Upper lobe of right lung (tissue), 1 donor: ENCODE measurements around the gene ITIH2. TPM values are rescaled to one million over a fixed set of nuclear protein-coding genes. Genes with fewer than 3 reads are reported as not detected.
"Not testable (repeated sequence)": the region's sequence is repeated elsewhere in the genome, so short reads cannot be mapped to it uniquely, and the experiment has no call there.

Experiments used
- ATAC-seq: fragments of 200-7000 bp; cut with Tn5 transposase; one replicate; pipeline ENCODE4 v1.9.1; 2020; ENCODE audit warnings: mild to moderate bottlenecking, moderate library complexity
- DNase-seq: peaks from one replicate; pipeline ENCODE4 v3.0.0-alpha.2; 2020
- H3K27ac ChIP-seq: fragments of 200-600 bp; one replicate; pipeline ENCODE4 v1.8.0; 2022
- H3K27me3 ChIP-seq: fragments of 200-600 bp; one replicate; pipeline ENCODE4 v1.8.0; 2022; ENCODE audit warnings: mild to moderate bottlenecking
- H3K36me3 ChIP-seq: fragments of 200-600 bp; one replicate; pipeline ENCODE4 v1.8.0; 2022
- H3K4me1 ChIP-seq: fragments of 200-600 bp; one replicate; pipeline ENCODE4 v1.8.0; 2022
- H3K4me3 ChIP-seq: fragments of 200-600 bp; one replicate; pipeline ENCODE4 v1.8.0; 2022; ENCODE audit warnings: mild to moderate bottlenecking
- H3K9me3 ChIP-seq: fragments of 200-600 bp; one replicate; pipeline ENCODE4 v1.8.0; 2022
- intact Hi-C: fragments of 100-400 bp; cut with DNase I; formaldehyde crosslinking; loops from one replicate; pipeline ENCODE4 v1.11.0; 2022
- total RNA-seq: library from RNA; stranded (reverse); fragmentation: NEBNext Ultra II Directional; extraction: Animal tissue kit (Norgen Biotek cat#: 25700); gene quantifications from one replicate; pipeline ENCODE4 v1.2.1, GENCODE V29; 2021
- TF ChIP-seq, protein P1 (sequence below): fragments of 200-600 bp; IDR thresholded peaks from one replicate; pipeline ENCODE4 v1.8.0; 2022; ENCODE audit warnings: antibody characterized with exemption
- donor health status: DM: no; HTN: yes; CAD: no; lungs with severe emphysema.

The ITIH2 gene
- total RNA-seq, 1 donor from 2014 or later = 1.3 TPM

DNA sequence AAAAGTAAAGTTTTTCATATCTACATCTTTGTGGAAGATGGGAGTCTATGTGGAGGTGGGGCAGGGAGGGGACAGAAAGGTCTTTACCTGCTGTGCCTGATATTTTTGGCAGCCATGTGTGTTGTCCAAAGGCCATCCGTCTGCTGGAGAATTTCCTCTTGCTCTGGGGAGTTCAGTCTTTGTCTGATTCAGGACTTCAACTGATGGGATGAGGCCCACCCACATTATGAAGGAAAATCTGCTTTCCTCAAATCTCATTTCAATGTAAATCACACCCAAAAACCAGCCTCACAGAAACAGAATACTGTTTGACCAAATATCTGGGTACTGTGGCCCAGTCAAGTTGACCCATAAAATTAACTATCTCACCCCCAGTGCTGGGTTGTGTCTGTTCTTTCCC, 23.9 kb upstream of the ITIH2 start:
- no peaks in the 10 kb centered on the region for H3K36me3 ChIP-seq
- TF ChIP-seq, protein P1, sequence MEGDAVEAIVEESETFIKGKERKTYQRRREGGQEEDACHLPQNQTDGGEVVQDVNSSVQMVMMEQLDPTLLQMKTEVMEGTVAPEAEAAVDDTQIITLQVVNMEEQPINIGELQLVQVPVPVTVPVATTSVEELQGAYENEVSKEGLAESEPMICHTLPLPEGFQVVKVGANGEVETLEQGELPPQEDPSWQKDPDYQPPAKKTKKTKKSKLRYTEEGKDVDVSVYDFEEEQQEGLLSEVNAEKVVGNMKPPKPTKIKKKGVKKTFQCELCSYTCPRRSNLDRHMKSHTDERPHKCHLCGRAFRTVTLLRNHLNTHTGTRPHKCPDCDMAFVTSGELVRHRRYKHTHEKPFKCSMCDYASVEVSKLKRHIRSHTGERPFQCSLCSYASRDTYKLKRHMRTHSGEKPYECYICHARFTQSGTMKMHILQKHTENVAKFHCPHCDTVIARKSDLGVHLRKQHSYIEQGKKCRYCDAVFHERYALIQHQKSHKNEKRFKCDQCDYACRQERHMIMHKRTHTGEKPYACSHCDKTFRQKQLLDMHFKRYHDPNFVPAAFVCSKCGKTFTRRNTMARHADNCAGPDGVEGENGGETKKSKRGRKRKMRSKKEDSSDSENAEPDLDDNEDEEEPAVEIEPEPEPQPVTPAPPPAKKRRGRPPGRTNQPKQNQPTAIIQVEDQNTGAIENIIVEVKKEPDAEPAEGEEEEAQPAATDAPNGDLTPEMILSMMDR = no peak
- intact Hi-C loops = no loop called here
- H3K9me3 ChIP-seq = no peaks in the 10 kb centered on the region
- H3K4me1 ChIP-seq = no peaks in the 10 kb centered on the region
- no peak for ATAC-seq
- H3K27ac ChIP-seq = no peak overlapping the region
- H3K27me3 ChIP-seq = no peaks in the 10 kb centered on the region
- H3K4me3 ChIP-seq = no peak overlapping the region
- DNase-seq = no peak

DNA sequence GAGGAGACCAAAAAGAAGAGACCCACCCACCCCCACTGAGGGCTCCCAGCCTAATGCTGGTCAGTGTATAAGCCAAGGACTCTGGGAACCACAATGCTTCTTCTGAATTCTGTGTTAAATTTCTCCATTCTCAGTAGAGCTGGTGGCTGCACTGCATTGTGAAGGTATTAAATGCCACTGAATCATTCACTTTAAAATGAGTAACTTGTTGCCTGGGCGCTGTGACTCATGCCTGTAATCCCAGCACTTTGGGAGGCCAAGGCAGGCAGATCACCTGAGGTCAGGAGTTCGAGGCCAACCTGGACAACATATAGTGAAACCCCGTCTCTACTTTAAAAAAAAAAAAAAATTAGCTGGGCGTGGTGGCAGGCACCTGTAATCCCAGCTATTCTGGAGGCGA, 23.0 kb upstream of the ITIH2 start:
- H3K4me1 ChIP-seq, H3K4me3 ChIP-seq, DNase-seq, H3K36me3 ChIP-seq, H3K9me3 ChIP-seq, H3K27ac ChIP-seq, H3K27me3 ChIP-seq, intact Hi-C loops, ATAC-seq: not testable (repeated sequence)

DNA sequence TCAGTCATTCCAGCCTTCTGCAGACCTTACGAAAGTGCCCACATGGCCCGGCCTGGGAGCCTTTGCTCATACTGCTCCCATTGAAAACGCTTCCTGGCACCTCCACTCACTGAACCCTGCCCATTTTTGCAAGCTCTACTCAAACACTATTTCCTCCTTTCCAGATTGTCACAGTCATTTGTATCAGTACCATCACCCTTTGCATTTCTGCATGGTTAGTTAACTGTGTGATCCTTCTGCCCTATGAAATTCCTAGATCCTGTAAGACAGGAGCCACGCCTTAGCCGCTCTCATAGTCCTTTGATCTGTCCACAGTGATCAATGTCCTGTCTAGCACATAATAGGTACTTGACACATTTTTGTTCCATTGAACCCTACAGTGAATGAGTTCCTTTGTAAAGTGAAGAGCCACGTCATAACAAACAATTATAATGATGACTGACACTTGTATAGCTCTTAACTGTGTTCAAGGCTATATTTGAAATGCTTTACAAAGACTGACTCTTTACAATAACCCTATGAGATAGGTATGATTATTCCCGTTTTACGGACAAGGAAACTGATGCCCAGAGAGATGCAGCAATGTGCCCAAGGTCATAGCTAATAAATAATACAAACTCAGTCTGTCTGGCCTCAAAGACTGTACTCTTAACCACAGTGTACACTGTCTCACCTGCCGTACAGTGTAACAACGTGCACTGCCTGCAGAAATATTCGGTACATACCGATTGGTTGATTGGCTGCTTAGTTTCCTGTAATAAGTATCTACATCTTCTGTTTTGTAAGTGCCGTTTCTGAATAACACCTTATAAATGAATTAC, 16.6 kb upstream of the ITIH2 start:
- H3K27ac ChIP-seq = no peak overlapping the region
- H3K4me3 ChIP-seq = no peak overlapping the region
- intact Hi-C loops = loop anchor here (5.0 kb wide), 1 partner anchor 159 kb away; no protein-coding TSS in a partner anchor
- H3K36me3 ChIP-seq = no peaks in the 10 kb centered on the region
- ATAC-seq = peak; percentile 71
- peaks cover 3% of the 10 kb centered on the region for H3K27me3 ChIP-seq
- no peaks in the 10 kb centered on the region for H3K4me1 ChIP-seq
- H3K9me3 ChIP-seq = no peaks in the 10 kb centered on the region
- no peak for DNase-seq
- TF ChIP-seq, protein P1 = no peak

DNA sequence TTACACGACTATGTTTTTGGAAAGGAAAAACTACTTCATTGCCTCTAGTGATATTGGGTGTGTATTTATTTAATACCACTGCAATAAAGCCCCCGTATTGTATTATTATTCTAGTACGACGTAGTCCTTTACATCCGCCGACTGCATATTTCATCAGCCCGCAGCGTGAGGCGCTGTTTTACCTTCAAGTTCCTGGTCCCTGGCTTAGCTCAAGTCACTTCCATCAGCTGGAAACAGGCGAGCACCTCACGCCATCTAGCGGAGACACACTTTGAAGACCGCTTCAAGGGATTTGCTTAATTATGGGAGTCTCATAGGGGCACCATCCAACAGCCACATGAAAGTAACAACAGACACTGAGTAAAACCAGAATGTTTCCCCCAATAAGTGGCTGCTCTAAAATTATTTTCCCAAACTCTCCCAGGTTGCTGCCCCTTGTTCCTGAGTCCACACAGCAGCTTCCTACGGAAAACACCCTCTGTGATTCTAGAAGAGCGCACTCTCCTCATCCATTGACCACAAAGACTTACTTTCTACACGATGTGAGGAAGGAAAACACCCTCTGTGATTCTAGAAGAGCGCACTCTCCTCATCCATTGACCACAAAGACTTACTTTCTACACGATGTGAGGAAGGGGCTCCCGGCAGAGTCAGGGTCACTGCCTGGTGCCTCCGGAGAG, 15.7 kb upstream of the ITIH2 start:
- Histone ChIP-seq H3K27ac (no peak overlapping the region), H3K4me3 (no peak overlapping the region), H3K36me3 (no peaks in the 10 kb centered on the region), H3K9me3 (no peaks in the 10 kb centered on the region), H3K27me3 (peaks cover 3% of the 10 kb centered on the region), H3K4me1 (no peaks in the 10 kb centered on the region)
- ATAC-seq (peak; percentile 98), DNase-seq (peak; percentile 84)
- TF ChIP-seq, protein P1 = peak; percentile 87
- intact Hi-C loops = loop anchor here (5.0 kb wide), 1 partner anchor 160 kb away; no protein-coding TSS in a partner anchor

DNA sequence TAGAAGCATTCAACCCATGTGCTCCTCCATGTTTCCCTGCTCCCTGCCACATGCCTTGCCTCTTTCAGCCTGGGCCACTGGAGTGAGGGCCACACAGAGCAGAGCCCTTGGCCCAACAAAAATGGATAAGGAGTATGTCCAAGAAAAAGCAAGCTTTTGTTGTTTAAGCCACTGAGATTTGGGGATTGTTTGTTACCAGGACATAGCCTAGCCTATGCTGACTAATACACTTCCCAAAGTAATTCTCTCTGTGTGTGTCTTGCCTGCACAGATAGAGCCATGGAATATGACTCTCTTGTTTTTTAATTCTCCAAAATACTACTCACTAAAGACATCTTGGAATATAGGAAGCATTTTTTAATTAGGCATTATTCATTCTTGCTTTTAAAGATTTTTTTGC, 13.5 kb upstream of the ITIH2 start:
- Histone ChIP-seq H3K9me3 (no peaks in the 10 kb centered on the region), H3K36me3 (no peaks in the 10 kb centered on the region), H3K4me1 (no peaks in the 10 kb centered on the region), H3K27ac (no peak overlapping the region), H3K27me3 (peaks cover 3% of the 10 kb centered on the region), H3K4me3 (no peak overlapping the region)
- TF ChIP-seq, protein P1 = no peak
- ATAC-seq (no peak), DNase-seq (no peak)
- intact Hi-C loops = loop anchor here (5.0 kb wide), 1 partner anchor 162 kb away; no protein-coding TSS in a partner anchor

DNA sequence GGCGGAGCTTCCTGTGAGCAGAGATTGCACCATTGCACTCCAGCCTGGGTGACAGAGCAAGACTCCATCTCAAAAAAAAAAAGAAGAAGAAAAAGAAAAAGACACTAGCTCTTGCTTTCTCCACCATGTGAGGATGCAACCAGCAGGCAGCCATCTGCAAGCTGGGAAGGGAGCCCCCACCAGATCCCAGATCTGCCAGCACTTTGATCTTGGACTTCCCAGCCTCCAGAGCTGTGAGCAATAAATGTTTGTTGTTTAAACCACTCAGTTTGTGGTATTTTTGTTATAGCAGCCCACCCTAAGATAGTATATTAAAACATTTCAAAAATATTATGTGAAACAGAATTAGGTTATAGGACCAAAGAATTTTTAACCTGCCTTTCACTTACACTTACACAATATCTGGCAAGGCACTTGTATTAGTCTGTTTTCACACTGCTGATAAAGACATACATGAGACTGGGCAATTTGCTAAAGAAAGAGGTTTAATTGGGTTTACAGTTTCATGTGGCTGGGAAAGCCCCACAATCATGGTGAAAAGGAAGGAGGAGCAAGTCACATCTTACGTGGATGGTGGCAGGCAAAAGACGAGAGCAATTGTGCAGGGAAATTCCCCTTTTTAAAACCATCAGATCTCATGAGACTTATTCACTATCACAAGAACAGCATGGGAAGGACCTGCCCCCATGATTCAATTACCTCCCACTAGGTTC, 12.1 kb upstream of the ITIH2 start:
- H3K9me3 ChIP-seq, H3K4me1 ChIP-seq, H3K36me3 ChIP-seq, ATAC-seq, DNase-seq, H3K27ac ChIP-seq, H3K27me3 ChIP-seq, H3K4me3 ChIP-seq, intact Hi-C loops: not testable (repeated sequence)

DNA sequence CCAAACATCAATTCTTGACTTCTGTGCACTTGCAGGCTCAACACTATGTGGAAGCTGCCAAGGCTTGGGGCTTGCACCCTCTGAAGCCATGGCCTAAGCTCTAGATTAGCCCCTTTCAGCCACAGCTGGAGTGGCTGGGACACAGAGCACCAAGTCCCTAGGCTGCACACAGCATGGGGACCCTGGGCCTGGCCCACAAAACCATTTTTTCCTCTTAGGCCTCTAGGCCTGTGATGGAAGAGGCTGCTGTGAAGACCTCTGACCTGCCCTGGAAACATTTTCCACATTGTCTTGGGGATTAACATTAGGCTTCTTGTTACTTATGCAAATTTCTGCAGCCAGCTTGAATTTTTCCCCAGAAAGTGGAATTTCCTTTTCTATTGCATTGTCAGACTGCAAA, 10.7 kb upstream of the ITIH2 start:
- H3K4me1 ChIP-seq, H3K27me3 ChIP-seq, H3K27ac ChIP-seq, H3K9me3 ChIP-seq, DNase-seq, H3K4me3 ChIP-seq, intact Hi-C loops, ATAC-seq, H3K36me3 ChIP-seq: not testable (repeated sequence)

DNA sequence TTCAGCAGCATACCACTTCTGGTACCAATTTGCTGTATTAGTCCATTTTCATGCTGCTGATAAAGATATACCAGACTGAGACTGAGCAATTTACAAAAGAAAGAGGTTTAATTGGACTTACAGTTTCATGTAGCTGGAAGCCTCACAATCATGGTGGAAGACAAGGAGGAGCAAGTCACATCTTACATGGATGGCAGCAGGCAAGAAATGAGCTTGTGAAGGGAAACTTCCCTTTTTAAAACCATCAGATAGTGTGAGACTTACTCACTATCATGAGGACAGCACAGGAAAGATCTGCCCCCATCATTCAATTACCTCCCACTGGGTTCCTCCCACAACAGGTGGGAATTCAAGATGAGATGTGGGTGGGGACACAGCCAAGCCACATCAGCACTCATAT, 9.9 kb upstream of the ITIH2 start:
- intact Hi-C loops, DNase-seq: not testable (repeated sequence)

More for the DNA sequence above, 9.9 kb upstream of the ITIH2 start:
- not testable (repeated sequence) for ATAC-seq, H3K4me3 ChIP-seq, H3K36me3 ChIP-seq, H3K4me1 ChIP-seq, H3K27ac ChIP-seq, H3K9me3 ChIP-seq, H3K27me3 ChIP-seq
